KMS-11 (cell line): ENCODE measurements around the gene PPP3R2.

ENCODE experiments used
- H2AFZ ChIP-seq: fragments of 200-600 bp; sonication (generic); 2 replicates; pipeline ENCODE4 v1.6.1; 2016; ENCODE audit warnings: antibody characterized with exemption, mixed run types, low read depth
- H3K27ac ChIP-seq: fragments of 200-600 bp; sonication (generic); 2 replicates; pipeline ENCODE4 v1.6.1; 2016; ENCODE audit warnings: mild to moderate bottlenecking, mixed run types
- H3K27me3 ChIP-seq: fragments of 200-600 bp; sonication (generic); 2 replicates; pipeline ENCODE4 v1.6.1; 2017; ENCODE audit warnings: mild to moderate bottlenecking, low read depth, mixed run types, moderate library complexity; ENCODE audit not compliant: insufficient read depth
- H3K36me3 ChIP-seq: fragments of 200-600 bp; sonication (generic); 2 replicates; pipeline ENCODE4 v1.6.1; 2017; ENCODE audit warnings: mild to moderate bottlenecking, mixed run types; ENCODE audit not compliant: insufficient read depth
- H3K4me1 ChIP-seq: fragments of 200-600 bp; sonication (generic); 2 replicates; pipeline ENCODE4 v1.6.1; 2016; ENCODE audit warnings: mild to moderate bottlenecking, low read depth, mixed run types; ENCODE audit not compliant: poor library complexity, severe bottlenecking
- H3K4me2 ChIP-seq: fragments of 200-600 bp; sonication (generic); 2 replicates; pipeline ENCODE4 v1.7.0; 2016; ENCODE audit warnings: mild to moderate bottlenecking, mixed run types
- H3K4me3 ChIP-seq: fragments of 200-600 bp; sonication (generic); IDR thresholded peaks from 2 replicates; pipeline ENCODE4 v1.6.1; 2017; ENCODE audit warnings: low read depth, low read length, mixed read lengths; ENCODE audit not compliant: insufficient read depth
- H3K79me2 ChIP-seq: fragments of 200-600 bp; sonication (generic); 2 replicates; pipeline ENCODE4 v1.6.1; 2016; ENCODE audit warnings: low read depth, mixed run types; ENCODE audit not compliant: insufficient read depth
- H3K9ac ChIP-seq: fragments of 200-600 bp; sonication (generic); 2 replicates; pipeline ENCODE4 v1.6.1; 2016; ENCODE audit warnings: mild to moderate bottlenecking, mixed run types
- H4K20me1 ChIP-seq: fragments of 200-600 bp; sonication (generic); 2 replicates; pipeline ENCODE4 v1.6.1; 2016; ENCODE audit warnings: mild to moderate bottlenecking, mixed run types; ENCODE audit not compliant: insufficient read depth
- CTCF ChIP-seq: fragments of 200-600 bp; sonication (generic); conservative IDR thresholded peaks from 2 replicates; pipeline ENCODE4 v1.6.1; 2017; ENCODE audit warnings: low read depth, mild to moderate bottlenecking, antibody characterized with exemption, low read length, moderate library complexity, mixed read lengths

Gene PPP3R2

DNA sequence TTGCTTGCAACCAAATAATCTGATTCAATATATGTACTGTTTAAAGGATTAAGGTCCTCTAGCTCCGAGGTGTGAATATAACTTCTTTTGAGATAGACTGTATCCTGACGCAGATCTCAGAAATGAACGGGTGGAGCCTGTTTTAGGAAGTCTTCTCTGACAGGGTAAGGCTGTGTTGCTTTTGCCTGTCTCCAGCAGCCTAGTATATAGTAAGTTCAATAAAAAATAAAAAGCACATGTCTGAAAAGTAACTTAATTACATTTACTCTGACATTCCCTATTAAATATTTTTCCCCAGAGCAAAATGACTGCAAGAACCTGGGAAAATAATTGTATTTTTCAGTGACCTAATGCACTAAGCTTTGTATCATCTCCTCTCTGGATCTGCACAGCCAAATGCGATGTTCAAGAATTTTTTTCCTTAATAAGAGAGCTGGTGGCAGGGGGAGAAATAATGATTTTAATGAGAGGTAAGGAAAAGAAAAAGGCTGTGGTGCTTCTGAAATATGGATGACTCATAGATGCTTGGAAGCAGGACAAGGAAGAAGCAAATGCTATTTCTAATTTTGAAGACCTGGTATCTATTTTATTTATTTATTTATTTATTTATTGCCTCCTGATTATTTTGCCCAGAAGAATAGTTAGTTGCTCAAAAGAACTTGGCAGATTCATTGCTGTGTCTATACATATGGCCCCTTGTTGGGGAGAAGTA, 7.3 kb downstream of the PPP3R2 start:
- H3K27me3 ChIP-seq = no peaks in the 10 kb centered on the region
- TF ChIP-seq CTCF = no peak
- no peak overlapping the region for H3K9ac ChIP-seq
- no peak overlapping the region for H2AFZ ChIP-seq
- H3K27ac ChIP-seq = no peak overlapping the region
- no peaks in the 10 kb centered on the region for H4K20me1 ChIP-seq
- H3K4me3 ChIP-seq = no peak overlapping the region
- H3K36me3 ChIP-seq = no peaks in the 10 kb centered on the region
- H3K4me1 ChIP-seq = no peaks in the 10 kb centered on the region
- H3K4me2 ChIP-seq = no peak overlapping the region
- H3K79me2 ChIP-seq = no peaks in the 10 kb centered on the region

DNA sequence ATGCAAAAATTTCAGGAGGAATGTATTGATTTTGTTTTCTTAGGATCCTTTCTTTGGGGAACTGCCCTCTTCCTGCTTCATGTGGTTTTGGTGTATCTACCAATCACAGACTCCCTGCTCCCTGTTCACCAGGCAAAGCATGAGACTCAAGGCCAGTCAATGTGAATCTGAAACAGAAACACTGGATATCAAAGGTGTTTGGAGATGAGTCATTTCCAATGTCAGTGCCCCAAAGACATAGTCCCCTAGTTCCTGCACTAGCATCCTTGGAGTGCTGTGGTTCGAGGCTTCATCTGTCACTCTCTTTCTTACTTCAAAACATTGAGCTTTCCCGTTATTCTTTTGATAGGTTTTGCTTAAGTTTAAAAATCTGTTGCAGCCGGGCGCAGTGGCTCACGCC, 8.1 kb downstream of the PPP3R2 start:
- Histone ChIP-seq H3K4me2 (no peak overlapping the region), H3K4me1 (no peaks in the 10 kb centered on the region), H3K79me2 (no peaks in the 10 kb centered on the region), H3K9ac (no peak overlapping the region), H3K27me3 (no peaks in the 10 kb centered on the region), H3K4me3 (no peak overlapping the region), H2AFZ (no peak overlapping the region), H4K20me1 (no peaks in the 10 kb centered on the region), H3K36me3 (no peaks in the 10 kb centered on the region), H3K27ac (no peak overlapping the region)
- no peak for TF ChIP-seq CTCF

- H3K4me2 ChIP-seq = no peak overlapping the region
- no peak overlapping the region for H2AFZ ChIP-seq
- no peaks in the 10 kb centered on the region for H3K79me2 ChIP-seq
- no peak overlapping the region for H3K4me3 ChIP-seq
- no peak overlapping the region for H3K27ac ChIP-seq
- H4K20me1 ChIP-seq = no peaks in the 10 kb centered on the region
- TF ChIP-seq CTCF = no peak
- H3K36me3 ChIP-seq = no peaks in the 10 kb centered on the region
- no peak overlapping the region for H3K9ac ChIP-seq
- H3K27me3 ChIP-seq = no peaks in the 10 kb centered on the region
- no peaks in the 10 kb centered on the region for H3K4me1 ChIP-seq
Measured at GRCh38 chr9:101585740-101586139, 9.0 kb downstream of the PPP3R2 start.

GRCh38 chr9:101582553-101582952, 12.2 kb downstream of the PPP3R2 start:
- Histone ChIP-seq H3K4me2 (no peak overlapping the region), H2AFZ (no peak overlapping the region), H3K9ac (no peak overlapping the region), H3K27ac (no peak overlapping the region), H3K4me3 (no peak overlapping the region), H3K36me3 (no peaks in the 10 kb centered on the region), H3K79me2 (no peaks in the 10 kb centered on the region), H3K27me3 (no peaks in the 10 kb centered on the region), H3K4me1 (no peaks in the 10 kb centered on the region), H4K20me1 (no peaks in the 10 kb centered on the region)
- no peak for TF ChIP-seq CTCF
